ENCODE results near the gene TMEM63A.
A peak's percentile ranks its signal among the peaks of the same experiment; 100 is the strongest.
"Not testable (repeated sequence)": the region's sequence is repeated elsewhere in the genome, so short reads cannot be mapped to it uniquely, and the experiment has no call there.

The TMEM63A gene

DNA sequence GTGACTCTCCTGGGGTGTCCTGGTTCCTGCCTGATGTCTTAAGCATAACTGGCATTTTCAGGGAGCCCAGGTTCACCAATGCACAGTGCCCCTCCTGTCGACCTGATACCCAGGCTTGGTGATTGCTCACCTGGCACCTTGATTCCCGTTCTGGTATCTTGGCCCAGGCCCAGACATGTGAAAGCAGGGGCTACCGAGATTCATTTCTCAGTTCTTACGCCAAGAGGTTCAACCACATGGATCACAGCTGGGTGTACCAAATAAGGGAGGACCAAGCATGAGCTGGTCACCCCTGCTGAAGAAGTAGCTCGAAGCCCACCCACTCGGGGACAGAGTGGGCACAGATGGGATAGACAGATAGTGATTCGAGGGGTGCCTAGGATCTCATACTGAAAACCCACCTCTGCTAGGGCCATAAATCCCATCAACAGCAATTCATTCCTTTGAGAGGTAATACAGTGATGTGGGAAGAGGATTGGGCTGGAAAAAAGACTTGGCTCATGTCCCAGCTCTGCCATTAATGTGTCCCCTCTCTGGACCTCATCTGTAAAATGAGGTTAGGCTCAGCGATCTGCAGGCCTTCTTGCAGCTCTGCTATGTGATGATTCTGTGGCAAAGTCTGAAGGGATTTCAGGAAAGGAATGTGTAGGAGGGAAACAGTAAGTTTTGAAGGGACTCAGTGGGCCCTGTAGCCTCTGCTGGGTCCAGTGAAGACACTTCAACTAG is 69.5 kb downstream of the TMEM63A start:
- H3K4me2 ChIP-seq = peak overlapping the region; percentile 17; the same call in 1 of the 2 replicates
- H3K4me3 ChIP-seq (IDR thresholded peaks at IDR 0.05; ENCODE audit: insufficient read depth, low read depth, low read length) = no peak overlapping the region
- peaks cover 34% of the 10 kb centered on the region for H3K4me1 ChIP-seq (ENCODE audit: low read depth, poor library complexity, severe bottlenecking)
- no peak overlapping the region for H3K27ac ChIP-seq
- TF ChIP-seq, protein P1, sequence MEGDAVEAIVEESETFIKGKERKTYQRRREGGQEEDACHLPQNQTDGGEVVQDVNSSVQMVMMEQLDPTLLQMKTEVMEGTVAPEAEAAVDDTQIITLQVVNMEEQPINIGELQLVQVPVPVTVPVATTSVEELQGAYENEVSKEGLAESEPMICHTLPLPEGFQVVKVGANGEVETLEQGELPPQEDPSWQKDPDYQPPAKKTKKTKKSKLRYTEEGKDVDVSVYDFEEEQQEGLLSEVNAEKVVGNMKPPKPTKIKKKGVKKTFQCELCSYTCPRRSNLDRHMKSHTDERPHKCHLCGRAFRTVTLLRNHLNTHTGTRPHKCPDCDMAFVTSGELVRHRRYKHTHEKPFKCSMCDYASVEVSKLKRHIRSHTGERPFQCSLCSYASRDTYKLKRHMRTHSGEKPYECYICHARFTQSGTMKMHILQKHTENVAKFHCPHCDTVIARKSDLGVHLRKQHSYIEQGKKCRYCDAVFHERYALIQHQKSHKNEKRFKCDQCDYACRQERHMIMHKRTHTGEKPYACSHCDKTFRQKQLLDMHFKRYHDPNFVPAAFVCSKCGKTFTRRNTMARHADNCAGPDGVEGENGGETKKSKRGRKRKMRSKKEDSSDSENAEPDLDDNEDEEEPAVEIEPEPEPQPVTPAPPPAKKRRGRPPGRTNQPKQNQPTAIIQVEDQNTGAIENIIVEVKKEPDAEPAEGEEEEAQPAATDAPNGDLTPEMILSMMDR (conservative IDR thresholded peaks at IDR 0.05; ENCODE audit: low read depth, low read length) = no peak
- H3K79me2 ChIP-seq (ENCODE audit: insufficient read depth, low read depth) = no peaks in the 10 kb centered on the region
- no peak overlapping the region for H2AFZ ChIP-seq (ENCODE audit: low read depth)
- no peaks in the 10 kb centered on the region for H3K27me3 ChIP-seq (ENCODE audit: insufficient read depth, low read depth)
- H3K36me3 ChIP-seq (ENCODE audit: insufficient read depth) = no peaks in the 10 kb centered on the region
- H3K9ac ChIP-seq = no peak overlapping the region
- H4K20me1 ChIP-seq (ENCODE audit: insufficient read depth) = no peaks in the 10 kb centered on the region

DNA sequence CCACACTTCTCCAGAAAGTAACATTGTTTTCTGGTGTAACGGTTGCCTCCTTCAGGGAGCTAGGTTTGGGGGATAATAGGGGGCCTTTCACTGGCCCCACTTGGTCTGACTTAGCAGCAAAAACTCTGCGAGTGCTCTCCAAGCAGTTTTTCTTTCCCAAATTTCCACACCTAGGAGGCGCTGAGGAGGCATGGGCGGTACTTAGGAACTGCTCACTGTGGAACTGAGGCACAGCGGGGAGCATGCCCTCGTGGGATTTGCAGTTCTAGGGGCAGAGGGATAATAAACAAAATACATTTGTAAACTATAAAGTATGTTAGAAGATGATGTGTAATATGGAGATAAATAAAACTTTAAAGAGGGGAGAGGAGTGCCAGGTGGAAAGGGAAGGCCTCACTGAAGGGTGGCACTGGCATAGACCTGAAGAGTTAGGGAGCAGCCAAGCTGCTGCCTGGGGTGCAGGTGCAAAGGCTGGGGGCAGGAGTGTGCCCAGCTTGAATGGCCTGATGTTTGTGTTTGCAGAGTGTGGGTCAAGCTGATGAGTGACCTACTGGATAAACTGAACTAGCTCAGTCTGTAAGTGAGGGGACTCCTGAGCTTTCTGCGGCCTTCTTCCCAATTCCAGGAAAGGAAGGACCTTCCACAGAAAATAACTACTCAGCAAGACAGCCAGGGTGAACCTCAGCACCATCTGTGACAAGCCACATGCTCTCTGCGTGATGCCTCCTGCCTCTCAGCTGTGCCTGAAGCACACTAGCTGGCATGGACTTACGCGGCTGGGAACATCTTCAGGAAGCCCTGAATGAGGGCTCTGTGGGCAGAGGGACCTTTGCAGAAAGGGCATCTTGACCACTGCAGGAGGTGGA is 70.3 kb downstream of the TMEM63A start:
- Histone ChIP-seq H3K4me3 (IDR thresholded peaks at IDR 0.05; ENCODE audit: insufficient read depth, low read depth, low read length) (no peak overlapping the region), H2AFZ (ENCODE audit: low read depth) (no peak overlapping the region), H3K27me3 (ENCODE audit: insufficient read depth, low read depth) (no peaks in the 10 kb centered on the region), H3K36me3 (ENCODE audit: insufficient read depth) (no peaks in the 10 kb centered on the region), H3K4me2 (peak overlapping the region; percentile 17; the same call in 1 of the 2 replicates), H4K20me1 (ENCODE audit: insufficient read depth) (no peaks in the 10 kb centered on the region), H3K27ac (no peak overlapping the region), H3K79me2 (ENCODE audit: insufficient read depth, low read depth) (no peaks in the 10 kb centered on the region), H3K9ac (no peak overlapping the region), H3K4me1 (ENCODE audit: low read depth, poor library complexity, severe bottlenecking) (peaks cover 34% of the 10 kb centered on the region)
- TF ChIP-seq, protein P1 (conservative IDR thresholded peaks at IDR 0.05; ENCODE audit: low read depth, low read length) = peak; percentile 32; the same call in 1 of the 2 replicates

DNA sequence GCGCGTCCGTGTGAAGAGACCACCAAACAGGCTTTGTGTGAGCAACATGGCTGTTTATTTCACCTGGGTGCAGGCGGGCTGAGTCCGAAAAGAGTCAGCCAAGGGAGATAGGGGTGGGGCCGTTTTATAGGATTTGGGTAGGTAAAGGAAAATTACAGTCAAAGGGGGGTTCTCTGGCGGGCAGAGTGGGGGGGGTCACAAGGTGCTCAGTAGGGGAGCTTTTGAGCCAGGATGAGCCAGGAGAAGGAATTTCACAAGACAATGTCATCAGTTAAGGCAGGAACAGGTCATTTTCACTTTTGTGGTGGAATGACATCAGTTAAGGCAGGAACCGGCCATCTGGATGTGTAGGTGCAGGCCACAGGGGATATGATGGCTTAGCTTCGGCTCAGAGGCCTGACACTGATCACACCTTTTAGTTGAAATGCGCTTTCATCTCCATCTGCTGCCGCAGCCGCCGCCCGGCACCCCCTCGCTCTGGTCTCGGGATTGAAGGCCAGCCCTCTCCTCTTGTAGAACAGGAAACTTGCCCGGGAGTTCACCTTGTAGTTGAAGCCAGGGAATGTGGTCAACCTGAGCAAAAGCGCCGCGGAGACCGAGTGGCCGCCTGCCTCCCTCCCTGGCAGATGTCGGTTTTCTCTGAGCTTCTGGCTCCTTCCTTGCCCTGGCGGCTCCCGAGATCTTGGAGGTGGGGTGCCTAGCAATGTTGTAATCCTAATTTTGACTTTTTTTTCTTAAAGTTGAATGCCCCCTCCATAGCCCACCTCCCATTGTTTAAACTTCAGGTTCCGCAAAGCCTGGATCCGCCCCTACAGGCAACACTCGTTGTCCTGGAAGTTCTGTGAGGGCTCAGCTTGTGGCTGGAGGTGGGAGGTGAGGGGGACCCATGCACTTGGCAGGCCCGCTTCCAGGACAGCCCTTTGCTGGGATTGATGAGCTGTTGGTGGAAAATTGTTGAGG is 71.3 kb downstream of the TMEM63A start:
- H4K20me1 ChIP-seq (ENCODE audit: insufficient read depth); H3K79me2 ChIP-seq (ENCODE audit: insufficient read depth, low read depth); H3K27ac ChIP-seq; H3K4me3 ChIP-seq (IDR thresholded peaks at IDR 0.05; ENCODE audit: insufficient read depth, low read depth, low read length); H3K27me3 ChIP-seq (ENCODE audit: insufficient read depth, low read depth); H3K36me3 ChIP-seq (ENCODE audit: insufficient read depth): not testable (repeated sequence)
- H3K4me1 ChIP-seq (ENCODE audit: low read depth, poor library complexity, severe bottlenecking) = peaks cover 44% of the 10 kb centered on the region
- H2AFZ ChIP-seq (ENCODE audit: low read depth) = peak overlapping the region; percentile 80
- peak overlapping the region; percentile 58; the same call in 1 of the 2 replicates for H3K9ac ChIP-seq
- H3K4me2 ChIP-seq = peak overlapping the region; percentile 87

DNA sequence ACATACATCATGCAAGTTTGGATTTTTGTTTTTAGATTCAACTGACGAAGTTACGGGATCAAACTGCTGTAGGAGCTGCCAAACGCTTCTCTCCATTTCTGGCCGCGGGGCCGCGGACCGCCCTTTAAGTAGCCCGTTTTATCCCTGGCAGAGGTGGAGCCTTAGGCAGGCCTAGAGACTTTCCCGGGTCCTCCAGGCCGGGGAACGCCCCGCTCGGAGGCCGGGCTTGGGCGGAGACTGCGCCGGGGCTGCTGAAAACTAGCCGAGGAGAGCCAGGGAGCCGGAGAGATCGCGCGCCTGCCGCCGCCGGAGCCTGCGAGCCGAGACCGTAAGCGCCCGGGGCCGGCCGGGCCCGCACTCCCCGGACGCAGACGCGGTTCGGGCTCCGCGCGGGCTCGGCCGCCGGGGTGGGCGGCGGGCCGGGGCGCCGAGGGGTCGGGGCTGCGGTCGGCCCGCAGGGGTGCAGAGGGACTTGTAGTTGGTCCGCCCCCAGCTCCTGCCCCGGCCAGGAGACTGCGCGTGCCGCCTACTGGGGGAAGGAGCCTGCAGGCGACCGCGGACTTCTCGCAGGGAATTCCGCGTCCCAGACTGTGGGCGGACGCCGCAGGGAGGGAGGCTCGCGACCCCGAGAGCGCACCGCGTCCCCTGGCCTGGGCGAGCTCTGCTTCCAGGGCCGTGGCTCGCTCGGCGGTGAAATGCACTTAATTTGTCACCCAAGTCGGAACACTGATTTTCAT is 72.2 kb downstream of the TMEM63A start, which contains the start of gene EPHX1:
EPHX1 (plus strand) TSS at position 283 of the 737 bp plus-strand sequence. CDS start 18,606 bp downstream, outside the sequence.
- peak within 1 kb of the TSS; percentile 80 for H2AFZ ChIP-seq (ENCODE audit: low read depth)
- peak within 1 kb of the TSS; percentile 87 for H3K4me2 ChIP-seq
- H3K9ac ChIP-seq = peak within 1 kb of the TSS; percentile 58; the same call in 1 of the 2 replicates
- TF ChIP-seq, protein P1 (conservative IDR thresholded peaks at IDR 0.05; ENCODE audit: low read depth, low read length) = no peak
- no peaks in the 10 kb centered on the region for H3K36me3 ChIP-seq (ENCODE audit: insufficient read depth)
- H3K4me3 ChIP-seq (IDR thresholded peaks at IDR 0.05; ENCODE audit: insufficient read depth, low read depth, low read length) = no peak within 1 kb of the TSS
- H3K27me3 ChIP-seq (ENCODE audit: insufficient read depth, low read depth) = no peaks in the 10 kb centered on the region
- no peaks in the 10 kb centered on the region for H3K79me2 ChIP-seq (ENCODE audit: insufficient read depth, low read depth)
- peaks cover 49% of the 10 kb centered on the region for H3K4me1 ChIP-seq (ENCODE audit: low read depth, poor library complexity, severe bottlenecking)
- H4K20me1 ChIP-seq (ENCODE audit: insufficient read depth) = no peaks in the 10 kb centered on the region
- no peak within 1 kb of the TSS for H3K27ac ChIP-seq
